ENCODE data around the gene ENTR1.

GRCh38 chr9:136402067-136402466, 8.3 kb downstream of the ENTR1 start:
- TF ChIP-seq CTCF (IDR thresholded peaks at IDR 0.05): no peak
- TF ChIP-seq POLR2A (IDR thresholded peaks at IDR 0.05): no peak
- TF ChIP-seq POLR2AphosphoS5 (IDR thresholded peaks at IDR 0.05): no peak
- no peak for TF ChIP-seq EP300 (IDR thresholded peaks at IDR 0.05)
